ENCODE measurements around the gene ZNF776. TPM values are rescaled to one million over a fixed set of nuclear protein-coding genes. Genes with fewer than 3 reads are reported as not detected.
A peak's percentile ranks its signal among the peaks of the same experiment; 100 is the strongest.

Gene ZNF776
- polyA plus RNA-seq, 1 experiment, result 9.7 TPM

DNA sequence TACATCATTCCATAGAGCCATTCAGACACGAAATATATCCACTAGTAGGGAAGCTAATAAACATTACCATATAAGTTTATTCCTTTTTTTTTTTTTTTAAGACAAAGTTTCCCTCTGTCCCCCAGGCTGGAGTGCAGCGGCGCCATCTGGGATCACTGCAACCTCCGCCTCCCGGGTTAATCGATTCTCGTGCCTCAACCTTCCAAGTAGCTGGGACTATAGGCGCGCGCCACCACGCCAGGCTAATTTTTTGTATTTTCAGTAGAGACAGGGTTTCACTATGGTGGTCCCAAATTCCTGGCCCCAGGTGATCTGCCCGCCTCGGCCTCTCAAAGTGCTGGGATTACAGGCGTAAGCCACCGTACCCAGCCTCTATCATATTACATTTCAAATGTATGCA is 37.0 kb upstream of the ZNF776 start:
- H3K27ac ChIP-seq (ENCODE audit: low read depth, low read length), result no peak overlapping the region
- CTCF ChIA-PET, result no interaction called here
- POLR2A ChIA-PET, result interaction anchor here (0.6 to 1.5 kb wide), 5 partner anchors 14 to 320 kb away, joined by 3 to 10 read pairs (median 3); partner anchors contain the start of genes ZIK1, ZNF134, ZNF548 and ZNF551
- H3K27me3 ChIP-seq (ENCODE audit: control insufficient read depth, insufficient read depth, low read length), result no peaks in the 10 kb centered on the region
- no peak for DNase-seq (ENCODE audit: low read depth, low spot score)
- H3K4me3 ChIP-seq (ENCODE audit: low read depth, low read length), result peak overlapping the region; percentile 86; the same call in 1 of the 2 replicates
- no peak for TF ChIP-seq CTCF (IDR thresholded peaks at IDR 0.05; ENCODE audit: low read depth, low read length)
- H3K9me3 ChIP-seq (ENCODE audit: control insufficient read depth, insufficient read depth, low read length), result peaks cover 42% of the 10 kb centered on the region

DNA sequence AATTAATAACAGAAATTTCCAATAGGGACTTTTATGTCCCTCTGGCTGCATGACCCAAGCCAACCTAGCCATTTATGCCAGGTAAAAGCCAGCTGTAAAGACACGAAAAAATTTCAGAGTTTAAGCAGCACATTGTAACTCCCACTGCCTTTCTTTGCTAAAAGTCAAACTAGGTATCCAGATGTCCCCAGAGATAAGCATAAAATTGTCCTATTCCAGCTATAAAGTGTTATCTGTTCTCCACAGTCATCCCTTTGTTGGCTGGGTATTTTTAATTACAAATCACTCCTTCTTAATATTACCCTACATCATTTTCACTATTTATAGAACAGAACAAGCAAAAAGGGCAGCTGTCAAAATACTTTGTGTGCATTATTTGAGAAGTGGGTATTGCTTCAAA is 34.4 kb upstream of the ZNF776 start:
- TF ChIP-seq CTCF (IDR thresholded peaks at IDR 0.05; ENCODE audit: low read depth, low read length), result no peak
- Histone ChIP-seq H3K27ac (ENCODE audit: low read depth, low read length) (no peak overlapping the region), H3K9me3 (ENCODE audit: control insufficient read depth, insufficient read depth, low read length) (peaks cover 20% of the 10 kb centered on the region), H3K4me3 (ENCODE audit: low read depth, low read length) (no peak overlapping the region), H3K27me3 (ENCODE audit: control insufficient read depth, insufficient read depth, low read length) (no peaks in the 10 kb centered on the region)
- no peak for DNase-seq (ENCODE audit: low read depth, low spot score)
- CTCF ChIA-PET, result no interaction called here
- POLR2A ChIA-PET, result no interaction called here

GRCh38 chr19:57719424-57719823 is 27.2 kb upstream of the ZNF776 start:
- DNase-seq (ENCODE audit: low read depth, low spot score), result no peak
- H3K9me3 ChIP-seq (ENCODE audit: control insufficient read depth, insufficient read depth, low read length), result peaks cover 65% of the 10 kb centered on the region
- H3K27me3 ChIP-seq (ENCODE audit: control insufficient read depth, insufficient read depth, low read length), result no peaks in the 10 kb centered on the region
- CTCF ChIA-PET, result no interaction called here
- TF ChIP-seq CTCF (IDR thresholded peaks at IDR 0.05; ENCODE audit: low read depth, low read length), result no peak
- H3K27ac ChIP-seq (ENCODE audit: low read depth, low read length), result no peak overlapping the region
- POLR2A ChIA-PET, result interaction anchor here (0.6 kb wide), 1 partner anchor 351 kb away, joined by 3 read pairs; no protein-coding TSS in a partner anchor
- no peak overlapping the region for H3K4me3 ChIP-seq (ENCODE audit: low read depth, low read length)

DNA sequence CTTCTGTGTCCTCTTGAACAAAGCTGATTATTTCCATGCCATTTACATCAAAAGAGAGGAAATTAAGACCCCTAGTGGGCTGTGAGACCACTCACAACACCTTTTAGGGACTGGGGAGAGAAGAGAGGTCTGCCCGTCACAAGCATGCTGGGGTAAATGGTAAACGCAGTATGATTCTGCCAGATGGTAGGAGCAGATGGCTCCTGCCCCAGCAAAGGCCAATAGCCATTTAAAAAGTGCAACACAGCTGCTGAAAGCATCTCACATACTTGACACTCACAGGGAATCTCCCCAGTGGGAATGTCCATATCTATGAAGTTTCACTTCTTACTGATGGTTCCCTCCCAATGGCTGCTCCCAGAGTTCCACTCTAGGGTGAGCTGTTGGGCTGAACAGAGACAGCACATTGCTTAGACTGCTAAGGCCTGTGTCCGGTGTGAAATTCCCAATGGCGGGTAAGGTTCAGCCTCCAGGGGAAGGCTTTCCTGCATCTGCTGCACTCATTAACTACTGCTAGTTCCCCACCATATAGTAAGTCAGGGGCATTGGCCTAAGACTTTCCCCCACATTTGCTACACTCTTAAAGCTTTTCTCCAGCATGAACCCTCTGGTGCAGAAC is 26.6 kb upstream of the ZNF776 start:
- DNase-seq (ENCODE audit: low read depth, low spot score), result no peak
- POLR2A ChIA-PET, result interaction anchor here (0.6 kb wide), 1 partner anchor 350 kb away, joined by 3 read pairs; no protein-coding TSS in a partner anchor
- peaks cover 66% of the 10 kb centered on the region for H3K9me3 ChIP-seq (ENCODE audit: control insufficient read depth, insufficient read depth, low read length)
- no peaks in the 10 kb centered on the region for H3K27me3 ChIP-seq (ENCODE audit: control insufficient read depth, insufficient read depth, low read length)
- TF ChIP-seq CTCF (IDR thresholded peaks at IDR 0.05; ENCODE audit: low read depth, low read length), result no peak
- H3K27ac ChIP-seq (ENCODE audit: low read depth, low read length), result no peak overlapping the region
- CTCF ChIA-PET, result no interaction called here
- H3K4me3 ChIP-seq (ENCODE audit: low read depth, low read length), result no peak overlapping the region

- POLR2A ChIA-PET, result no interaction called here
- Histone ChIP-seq H3K27ac (ENCODE audit: low read depth, low read length) (no peak overlapping the region), H3K4me3 (ENCODE audit: low read depth, low read length) (no peak overlapping the region), H3K9me3 (ENCODE audit: control insufficient read depth, insufficient read depth, low read length) (peaks cover 74% of the 10 kb centered on the region), H3K27me3 (ENCODE audit: control insufficient read depth, insufficient read depth, low read length) (no peaks in the 10 kb centered on the region)
- no peak for DNase-seq (ENCODE audit: low read depth, low spot score)
- TF ChIP-seq CTCF (IDR thresholded peaks at IDR 0.05; ENCODE audit: low read depth, low read length), result no peak
- CTCF ChIA-PET, result no interaction called here
These were observed 25.7 kb upstream of the ZNF776 start for GRCh38 chr19:57720878-57721277.
